GM19395 (cell line): Measurements from ENCODE around the gene PPP1R14B.

Experiments used
- ATAC-seq: cut with Tn5 transposase; IDR thresholded peaks from one replicate; pipeline ENCODE4 v1.9.1; 2021; ENCODE audit warnings: mild to moderate bottlenecking, moderate library complexity; ENCODE audit not compliant: unreplicated experiment

PPP1R14B gene

GRCh38 chr11:64218628-64219353 is 28.0 kb downstream of the PPP1R14B start:
- no peak for ATAC-seq

GRCh38 chr11:64216879-64217278 is 29.9 kb downstream of the PPP1R14B start:
- no peak for ATAC-seq

GRCh38 chr11:64211181-64211872 is 35.4 kb downstream of the PPP1R14B start:
- no peak for ATAC-seq

GRCh38 chr11:64210301-64211020 is 36.3 kb downstream of the PPP1R14B start:
- no peak for ATAC-seq

- no peak for ATAC-seq
Observed at GRCh38 chr11:64209563-64209843, 37.2 kb downstream of the PPP1R14B start.

- ATAC-seq = no peak
Observed at GRCh38 chr11:64208796-64209562, 37.8 kb downstream of the PPP1R14B start.

- ATAC-seq = no peak
Observed at GRCh38 chr11:64208086-64208795, 38.5 kb downstream of the PPP1R14B start.

- ATAC-seq = peak; percentile 60
Observed at GRCh38 chr11:64207256-64208085, 39.3 kb downstream of the PPP1R14B start.

- ATAC-seq = no peak
Observed at GRCh38 chr11:64206457-64207255, 40.1 kb downstream of the PPP1R14B start, which contains the start of gene FERMT3. Gene FERMT3, plus strand, starts transcription at chr11:64206721. Its CDS starts 644 bp downstream, at chr11:64207365.

GRCh38 chr11:64204464-64204989 is 42.2 kb downstream of the PPP1R14B start:
- no peak for ATAC-seq

- ATAC-seq = no peak
Observed at GRCh38 chr11:64204080-64204440, 42.7 kb downstream of the PPP1R14B start.

GRCh38 chr11:64203421-64204079 is 43.2 kb downstream of the PPP1R14B start:
- no peak for ATAC-seq

GRCh38 chr11:64202992-64203391 is 43.8 kb downstream of the PPP1R14B start:
- no peak for ATAC-seq

GRCh38 chr11:64201543-64201942 is 45.2 kb downstream of the PPP1R14B start:
- ATAC-seq = no peak

- ATAC-seq = no peak
Observed at GRCh38 chr11:64198511-64198910, 48.2 kb downstream of the PPP1R14B start.

GRCh38 chr11:64196626-64197025 is 50.1 kb downstream of the PPP1R14B start:
- ATAC-seq = no peak
